Keratinocyte (primary cell): ENCODE data around the gene UCHL5.

Experiments
- CTCF ChIP-seq, 3 experiments: IDR thresholded peaks in 1 of 3; conservative IDR thresholded peaks in 1 of 3; optimal IDR thresholded peaks in 1 of 3; 2 replicates in 2 of 3; 3 replicates in 1 of 3; pipeline versions ENCODE3 to v1.5.1; 2011; ENCODE audit warnings: low read length in 3 of 3, mild to moderate bottlenecking in 3 of 3, moderate library complexity in 2 of 3, control low read depth in 1 of 3, inconsistent platforms in 1 of 3; ENCODE audit not compliant: insufficient read depth in 2 of 3; ENCODE audit errors: extremely low read depth in 1 of 3
- EZH2 ChIP-seq: IDR thresholded peaks from one replicate; pipeline ENCODE4 v1.6.1; 2012; ENCODE audit warnings: inconsistent platforms, mild to moderate bottlenecking, low read length, moderate library complexity

GRCh38 chr1:192973202-192973601, 86.0 kb downstream of the UCHL5 start:
- TF ChIP-seq CTCF (optimal IDR thresholded peaks at IDR 0.05 in 1 of 3, IDR thresholded peaks at IDR 0.05 in 1 of 3, conservative IDR thresholded peaks at IDR 0.05 in 1 of 3; ENCODE audit: extremely low read depth in 1 of 3, insufficient read depth in 2 of 3, low read length in 3 of 3): no peak
- no peak for TF ChIP-seq EZH2
